ENCODE measurements around the gene TGFBR2.

- no peak for TF ChIP-seq CTCF (conservative IDR thresholded peaks at IDR 0.05 in 1 of 2, IDR thresholded peaks at IDR 0.05 in 1 of 2; ENCODE audit: extremely low read depth in 1 of 2, insufficient read depth in 1 of 2, low read depth in 1 of 2, low read length in 2 of 2)
- TF ChIP-seq EZH2 (IDR thresholded peaks at IDR 0.05; ENCODE audit: borderline replicate concordance, low read length), result no peak
These were observed 90.5 kb downstream of the TGFBR2 start for GRCh38 chr3:30696896-30697295.
